Right renal pelvis (tissue), 4 donors: Measurements from ENCODE around the gene CNNM1. TPM values are rescaled to one million over a fixed set of nuclear protein-coding genes. Genes with fewer than 3 reads are reported as not detected.
A peak's percentile ranks its signal among the peaks of the same experiment; 100 is the strongest.

Experiments used
- DNase-seq, 4 donors: peaks; one replicate each; pipeline ENCODE4 v3.0.0-alpha.2; 2013; ENCODE audit warnings: low read depth in 4 of 4, low spot score in 3 of 4, missing footprints in 1 of 4
- polyA plus RNA-seq, 4 donors: library from polyadenylated mRNA; unstranded; fragments of 120-200 nt; gene quantifications; one replicate each; pipeline ENCODE4 v1.2.1, GENCODE V29; 2013; ENCODE audit not compliant: insufficient read length in 4 of 4

Gene CNNM1
- polyA plus RNA-seq, result 1 to 10 TPM; 1.6 to 1.9 (median 1.7) TPM

DNA sequence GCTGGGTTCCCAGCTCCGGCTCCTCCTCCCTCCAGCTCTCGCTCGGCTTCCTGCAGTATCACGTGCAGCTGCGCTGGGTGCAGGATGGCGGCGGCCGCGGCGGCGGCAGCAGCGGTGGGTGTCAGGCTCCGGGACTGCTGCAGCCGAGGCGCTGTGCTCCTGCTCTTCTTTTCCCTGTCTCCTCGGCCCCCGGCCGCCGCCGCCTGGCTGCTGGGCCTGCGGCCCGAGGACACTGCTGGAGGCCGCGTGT, at the start of gene CNNM1:
Gene CNNM1, plus strand, starts transcription at position 53 of the 250 bp plus-strand sequence. Its CDS starts 32 bp downstream, at position 85.
- DNase-seq, result no peak

DNA sequence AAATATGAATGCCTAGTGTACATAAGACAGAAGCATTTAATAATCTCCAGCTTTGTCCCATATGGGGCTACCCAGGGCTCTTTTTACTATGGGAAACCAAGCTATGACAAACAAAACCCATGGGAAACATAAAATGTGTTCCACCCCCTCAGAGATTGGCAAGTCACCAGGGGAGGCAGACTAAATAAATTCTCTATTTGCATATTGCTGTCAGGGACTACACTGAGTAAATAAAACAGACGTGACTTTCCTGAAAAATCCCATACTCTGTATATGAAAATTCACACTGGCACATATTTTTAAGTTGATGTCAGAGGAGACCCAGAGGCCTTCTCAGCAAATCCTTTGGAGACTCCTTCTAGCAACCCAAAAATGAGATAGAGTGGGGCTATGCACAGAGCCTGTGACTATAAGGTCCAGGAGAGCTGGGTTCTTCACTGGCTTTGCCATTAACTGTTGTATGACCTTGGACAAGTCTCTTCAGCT, 49.5 kb upstream of the CNNM1 start:
- DNase-seq, result peak in 3 of 4 donors; percentile 15 to 33 (median 25)

DNA sequence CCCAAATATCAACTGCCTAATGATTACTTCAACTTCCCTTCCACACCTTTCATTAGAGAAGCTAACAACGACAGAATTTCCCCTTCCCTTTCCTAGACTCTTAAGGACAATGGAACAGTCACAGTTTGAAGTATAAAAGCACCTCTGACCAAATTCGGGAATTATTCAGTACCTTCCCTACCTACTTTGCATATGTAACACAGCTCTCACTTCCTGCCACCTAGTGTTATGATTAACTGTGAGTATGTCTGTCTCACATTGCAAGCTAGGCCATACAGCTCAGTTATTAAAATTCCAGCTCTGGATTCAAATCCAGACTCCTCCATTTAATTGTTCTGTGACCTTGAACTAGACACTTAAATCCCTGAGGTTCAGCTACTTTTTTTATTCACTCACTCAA, 48.7 kb upstream of the CNNM1 start:
- DNase-seq, result no peak

DNA sequence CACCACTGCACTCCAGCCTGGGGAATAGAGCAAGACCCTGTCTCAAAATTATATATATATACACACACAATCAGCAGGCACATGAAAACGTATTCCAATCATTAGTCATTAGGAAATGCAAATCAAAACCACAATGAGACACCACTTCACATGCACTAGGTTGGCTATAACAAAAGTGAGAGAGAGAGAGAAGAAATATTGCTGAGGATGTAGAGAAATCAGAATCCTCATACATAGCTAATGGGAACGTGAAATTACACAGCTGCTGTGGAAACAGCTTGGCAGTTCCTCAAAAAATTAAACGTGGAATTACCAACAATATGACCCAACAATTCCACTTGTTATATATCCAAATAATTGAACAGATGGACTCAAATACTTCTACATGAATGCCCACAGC, 43.3 kb upstream of the CNNM1 start:
- no peak for DNase-seq

DNA sequence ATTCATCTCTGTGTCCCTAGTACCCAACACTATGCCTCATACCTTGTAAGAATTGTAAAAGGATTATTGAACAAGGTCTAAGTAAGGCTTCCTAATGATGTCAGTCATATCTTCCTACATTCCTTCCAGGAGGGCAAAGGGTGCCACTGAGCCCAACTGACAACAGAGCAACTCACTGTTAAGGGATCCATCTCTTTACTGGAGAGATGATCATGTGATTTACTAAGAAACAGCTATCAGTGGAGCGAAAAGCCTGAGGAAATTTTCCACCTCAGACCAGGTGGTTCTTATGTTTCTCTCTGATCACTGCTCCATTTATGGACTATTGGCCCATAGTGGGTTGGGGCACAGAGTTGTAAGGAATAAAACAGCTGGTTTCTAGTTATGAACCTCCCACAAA, 38.9 kb upstream of the CNNM1 start:
- DNase-seq, result no peak

DNA sequence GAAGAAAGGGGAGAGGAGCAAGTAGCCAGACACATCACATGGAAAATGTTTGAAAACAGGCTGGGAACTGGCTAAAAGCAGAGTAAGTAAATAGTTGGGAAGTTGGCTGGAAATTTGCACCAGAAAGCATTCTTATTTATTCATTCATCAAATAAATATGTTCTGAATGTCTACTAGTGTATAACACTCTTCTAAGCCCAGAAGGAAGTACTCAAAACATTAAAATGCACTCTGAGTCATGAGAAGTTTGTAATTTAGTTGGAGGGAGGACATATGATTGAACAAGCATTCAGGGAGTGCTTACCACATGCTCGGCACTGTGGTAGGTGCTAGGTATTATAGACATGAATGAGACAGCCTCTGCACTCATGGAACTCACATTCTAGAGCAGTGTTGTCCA, 37.0 kb upstream of the CNNM1 start:
- DNase-seq, result no peak

DNA sequence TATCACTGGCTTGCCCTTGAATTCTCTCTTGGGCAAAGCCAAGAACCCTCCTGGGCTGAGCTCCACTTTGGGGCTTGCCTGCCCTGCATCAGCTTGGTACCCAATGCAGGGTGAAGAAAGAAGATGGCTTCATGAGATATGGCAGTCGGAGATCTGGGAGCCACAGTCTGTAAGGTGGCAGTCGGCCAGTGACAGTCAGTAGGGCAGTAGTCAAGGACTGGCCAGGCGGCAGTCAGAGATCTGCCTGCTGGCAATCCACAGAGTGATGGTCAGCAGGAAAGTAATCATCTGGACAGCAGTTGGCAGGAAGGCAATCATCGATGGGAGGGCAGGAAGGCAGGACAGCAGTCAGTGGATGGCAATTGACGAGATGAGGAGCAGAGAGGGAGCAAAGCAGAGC, 32.6 kb upstream of the CNNM1 start:
- DNase-seq, result no peak

DNA sequence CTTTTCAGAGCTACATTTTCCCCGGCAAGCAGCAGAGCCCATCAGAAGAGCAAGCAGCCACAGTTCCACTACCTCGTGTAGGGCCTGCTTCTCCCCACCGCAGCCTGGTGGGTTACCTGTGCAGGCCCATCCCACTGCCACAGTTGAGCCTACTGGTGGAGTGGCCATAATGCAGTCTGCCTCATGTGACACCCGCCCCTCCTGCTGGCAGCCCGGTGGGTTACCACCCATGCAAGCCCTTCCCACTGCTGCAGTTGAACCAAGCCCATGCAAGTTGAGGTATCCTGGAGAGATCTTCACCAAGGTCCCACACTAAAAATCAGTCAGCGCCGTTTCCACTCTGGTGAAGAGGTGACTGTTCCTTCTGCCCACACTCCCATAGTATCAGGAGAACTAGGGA, 32.1 kb upstream of the CNNM1 start:
- no peak for DNase-seq

DNA sequence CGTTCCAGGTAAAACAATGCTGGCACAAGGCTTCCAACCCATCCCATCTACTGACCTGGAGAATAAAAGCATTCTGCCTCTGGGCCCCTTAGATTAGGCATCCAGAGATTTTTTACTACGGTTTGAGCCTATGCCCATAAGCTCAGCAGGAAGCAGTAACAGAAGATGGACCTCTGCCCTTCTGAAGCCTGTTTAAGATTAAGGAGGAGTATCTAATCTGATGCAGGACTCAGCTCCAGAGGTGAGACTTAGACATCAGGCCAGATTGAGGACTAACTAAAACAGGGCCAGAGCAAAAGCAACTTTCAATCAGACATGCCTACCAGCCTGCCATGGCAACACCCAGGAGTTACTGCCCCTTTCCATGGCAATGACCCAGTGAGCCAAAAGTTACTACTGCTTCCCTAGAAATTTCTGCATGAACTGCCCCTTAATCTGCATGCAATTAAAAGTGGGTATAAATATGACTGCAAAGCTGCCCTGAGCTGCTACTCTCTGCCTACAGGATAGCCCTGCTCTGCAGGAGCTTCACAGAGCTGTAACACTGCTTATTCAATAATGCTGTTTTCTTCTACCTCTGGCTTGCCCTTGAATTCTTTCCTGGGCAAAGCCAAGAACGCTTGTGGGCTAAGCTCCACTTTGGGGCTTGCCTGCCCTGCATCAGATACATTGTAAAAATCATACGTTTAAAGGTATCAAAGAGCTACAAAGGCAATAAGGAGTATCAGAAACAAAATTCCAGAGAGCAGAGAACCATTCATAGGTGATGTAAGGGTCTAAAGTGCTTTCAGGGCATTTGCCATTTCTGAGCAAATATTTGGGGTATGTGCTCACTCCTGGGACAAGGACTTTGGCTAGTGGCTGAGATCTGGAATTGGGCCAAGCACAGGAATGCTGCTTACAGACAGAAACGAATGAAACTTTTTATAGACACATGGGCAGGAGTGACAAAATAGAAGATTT, 25.0 kb upstream of the CNNM1 start:
- DNase-seq, result no peak

DNA sequence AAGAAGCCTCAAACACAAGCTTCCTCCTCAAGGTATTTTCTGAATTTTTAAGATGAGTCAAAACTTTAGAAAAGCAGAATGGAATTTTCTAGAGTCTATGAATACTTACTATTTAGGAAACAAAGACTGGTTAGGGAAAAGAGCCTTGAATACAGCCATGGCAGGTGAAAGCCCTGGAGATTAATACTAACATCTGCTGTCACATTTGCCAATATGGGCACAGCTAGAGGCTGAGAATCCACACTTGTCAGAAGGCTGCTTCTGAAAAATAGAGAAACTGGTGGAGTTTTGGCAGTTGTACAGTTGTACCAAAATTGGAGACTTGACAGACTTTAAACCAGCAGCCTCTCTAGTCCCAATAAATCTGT, 24.3 kb upstream of the CNNM1 start:
- DNase-seq, result no peak

DNA sequence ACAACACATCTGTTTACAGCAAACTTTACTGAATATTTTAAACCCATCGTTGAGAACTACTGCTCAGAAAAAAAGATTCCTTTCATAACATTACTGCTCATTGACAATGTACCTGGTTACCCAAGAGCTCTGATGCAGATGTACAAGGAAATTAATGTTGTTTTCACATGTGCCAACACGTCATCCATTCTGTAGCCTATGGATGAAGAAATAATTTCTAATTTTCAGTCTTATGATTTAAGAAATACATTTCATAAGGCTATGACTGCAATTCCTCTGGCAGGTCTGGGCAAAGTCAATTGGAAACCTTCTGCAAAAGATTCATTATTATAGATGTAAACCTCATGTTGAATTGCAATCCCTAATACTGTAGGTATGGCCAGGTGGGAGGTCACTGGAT, 16.7 kb upstream of the CNNM1 start:
- no peak for DNase-seq

DNA sequence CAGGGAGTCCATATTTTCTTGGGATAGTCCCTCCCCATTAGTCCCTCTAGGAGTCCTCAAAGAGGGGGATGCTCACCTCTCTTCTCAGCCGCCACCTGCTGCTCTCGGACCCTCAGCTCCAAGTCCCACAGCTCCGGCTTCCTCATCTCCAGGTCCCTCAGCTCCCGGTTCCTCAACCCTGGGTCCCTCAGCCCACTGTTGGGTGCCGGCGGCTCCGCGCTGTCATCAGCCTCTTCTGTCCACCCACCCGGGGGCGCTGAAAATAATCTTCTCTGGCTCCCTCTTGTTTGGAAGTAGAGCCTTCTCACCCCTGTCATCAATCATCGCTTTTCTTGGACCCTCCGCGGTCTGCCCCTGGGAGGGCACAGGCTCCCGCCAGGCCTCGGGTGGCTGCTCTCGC, 13.3 kb upstream of the CNNM1 start:
- no peak for DNase-seq

DNA sequence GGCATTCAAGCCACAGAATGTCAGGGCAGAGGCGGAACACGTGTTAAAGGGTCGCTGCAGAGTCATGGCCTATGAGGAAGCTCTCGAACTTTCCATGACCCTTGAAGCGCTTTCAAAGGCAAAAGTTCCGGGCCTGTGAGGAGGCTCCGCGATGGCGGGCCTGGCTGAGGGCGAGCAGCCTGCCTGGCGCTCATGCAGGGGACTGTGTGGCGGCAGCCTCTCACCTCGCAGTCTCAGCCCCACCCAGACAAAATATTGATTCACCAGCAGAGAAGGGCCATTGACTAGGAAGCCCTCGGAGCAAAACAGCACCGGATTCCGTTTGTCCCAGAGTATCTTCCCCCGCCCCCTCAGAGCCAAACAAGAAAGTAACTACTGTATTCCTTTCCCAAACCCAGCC, 12.8 kb upstream of the CNNM1 start:
- no peak for DNase-seq

DNA sequence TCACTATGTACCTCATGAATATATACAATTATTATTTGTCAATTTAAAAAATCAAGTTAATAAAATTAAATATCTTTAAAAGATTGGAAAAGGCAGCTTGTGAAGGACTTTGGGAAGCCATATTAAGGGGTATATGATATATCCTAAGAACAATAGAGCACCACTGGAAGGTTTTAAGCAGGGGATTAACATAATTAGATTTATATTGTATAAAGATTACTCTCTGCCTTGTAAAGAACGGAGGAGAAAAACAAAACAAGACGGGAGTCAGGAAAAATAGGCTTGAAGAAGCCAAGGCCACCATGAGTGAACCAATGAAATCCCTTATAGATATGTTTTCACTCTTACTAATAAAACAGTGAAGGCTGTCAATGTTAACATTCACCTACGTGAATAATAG, 11.1 kb upstream of the CNNM1 start:
- no peak for DNase-seq

DNA sequence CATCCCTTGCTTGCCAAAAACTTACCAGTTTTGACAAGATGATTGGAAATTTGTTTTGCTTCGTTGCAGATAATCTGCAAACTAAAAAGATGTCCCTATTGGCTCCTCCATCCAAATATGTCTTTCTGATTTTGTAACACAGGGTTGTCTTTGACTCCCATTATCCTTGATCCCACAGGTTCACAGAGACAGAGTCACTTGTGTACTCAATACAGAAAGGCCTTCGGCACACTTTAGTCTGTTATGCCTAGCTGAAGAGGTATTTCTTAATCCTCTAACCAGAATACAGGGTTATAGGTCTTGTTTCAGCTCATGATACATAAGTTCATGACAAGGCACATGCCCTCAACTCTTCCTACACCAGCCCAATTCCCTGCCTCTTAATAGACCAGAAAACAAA, 10.7 kb upstream of the CNNM1 start:
- DNase-seq, result no peak

DNA sequence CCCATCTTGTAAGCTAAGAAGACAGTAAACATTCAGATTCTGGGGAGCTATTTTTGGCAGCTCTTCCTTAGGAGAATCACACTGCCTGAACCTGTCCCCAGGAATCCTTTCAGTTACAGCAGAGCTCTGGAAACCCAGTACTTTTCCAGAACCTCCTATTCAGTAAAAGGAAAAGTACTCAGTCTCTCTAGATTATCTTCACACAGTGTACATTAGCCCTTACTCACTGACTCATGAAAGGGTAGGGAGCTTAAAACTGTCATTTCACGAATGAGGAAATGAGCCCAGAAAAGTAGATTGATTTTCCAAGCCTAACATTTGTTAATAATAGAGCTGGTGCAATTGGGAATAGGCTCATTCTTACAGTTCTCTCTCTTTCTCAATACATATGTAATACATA, 3.9 kb upstream of the CNNM1 start:
- no peak for DNase-seq

DNA sequence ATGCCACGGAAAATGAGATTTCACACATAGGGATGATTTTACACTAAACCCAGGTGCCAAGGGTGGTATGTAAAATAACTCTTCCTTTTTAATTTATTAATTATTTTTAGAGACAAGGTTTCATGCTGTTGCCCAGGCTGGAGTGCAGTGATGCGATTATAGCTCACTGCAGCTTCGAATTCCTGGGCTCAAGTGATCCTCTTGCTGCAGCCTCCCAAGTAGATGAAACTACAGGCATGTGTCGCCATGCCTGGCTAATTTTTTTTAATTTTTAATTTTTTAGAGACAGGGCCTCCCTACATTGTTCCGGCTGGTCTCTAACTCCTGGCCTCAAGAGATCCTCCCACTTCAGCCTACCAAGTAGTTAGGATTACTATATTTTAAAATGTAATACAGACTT, 2.3 kb upstream of the CNNM1 start:
- no peak for DNase-seq

DNA sequence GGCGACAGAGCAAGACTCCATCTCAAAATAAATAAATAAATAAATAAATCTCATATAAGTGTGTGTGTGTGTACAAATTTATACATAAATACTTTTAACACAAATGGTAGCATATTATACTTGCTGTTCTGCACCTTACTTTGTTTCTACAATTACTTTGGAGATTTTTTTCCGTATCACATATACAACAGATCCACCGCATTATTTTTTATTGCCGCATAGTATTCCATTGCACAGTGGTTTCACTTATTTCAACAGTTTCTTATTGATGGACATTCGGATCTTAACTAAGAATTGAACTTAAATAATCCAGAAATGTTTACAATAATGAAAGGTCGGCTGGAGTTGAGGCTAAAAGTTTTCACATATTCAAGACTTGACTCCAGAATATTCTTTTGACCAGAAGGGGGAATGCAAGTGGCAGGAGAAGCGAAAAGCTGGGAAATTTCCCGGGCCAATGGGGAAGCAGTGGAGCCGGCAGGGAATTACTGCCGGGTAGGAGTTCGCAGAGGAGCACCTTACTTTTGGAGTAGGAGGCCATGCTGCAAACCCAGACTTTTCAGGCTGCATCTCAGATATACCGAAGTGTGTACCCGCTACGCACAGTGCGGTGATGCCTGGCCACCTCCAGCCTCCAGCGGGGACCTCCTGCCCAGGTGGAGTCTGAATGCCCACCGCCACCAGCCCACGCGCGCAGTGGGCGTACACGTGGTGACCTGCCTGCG, 415 bp upstream of the CNNM1 start:
- no peak for DNase-seq

DNA sequence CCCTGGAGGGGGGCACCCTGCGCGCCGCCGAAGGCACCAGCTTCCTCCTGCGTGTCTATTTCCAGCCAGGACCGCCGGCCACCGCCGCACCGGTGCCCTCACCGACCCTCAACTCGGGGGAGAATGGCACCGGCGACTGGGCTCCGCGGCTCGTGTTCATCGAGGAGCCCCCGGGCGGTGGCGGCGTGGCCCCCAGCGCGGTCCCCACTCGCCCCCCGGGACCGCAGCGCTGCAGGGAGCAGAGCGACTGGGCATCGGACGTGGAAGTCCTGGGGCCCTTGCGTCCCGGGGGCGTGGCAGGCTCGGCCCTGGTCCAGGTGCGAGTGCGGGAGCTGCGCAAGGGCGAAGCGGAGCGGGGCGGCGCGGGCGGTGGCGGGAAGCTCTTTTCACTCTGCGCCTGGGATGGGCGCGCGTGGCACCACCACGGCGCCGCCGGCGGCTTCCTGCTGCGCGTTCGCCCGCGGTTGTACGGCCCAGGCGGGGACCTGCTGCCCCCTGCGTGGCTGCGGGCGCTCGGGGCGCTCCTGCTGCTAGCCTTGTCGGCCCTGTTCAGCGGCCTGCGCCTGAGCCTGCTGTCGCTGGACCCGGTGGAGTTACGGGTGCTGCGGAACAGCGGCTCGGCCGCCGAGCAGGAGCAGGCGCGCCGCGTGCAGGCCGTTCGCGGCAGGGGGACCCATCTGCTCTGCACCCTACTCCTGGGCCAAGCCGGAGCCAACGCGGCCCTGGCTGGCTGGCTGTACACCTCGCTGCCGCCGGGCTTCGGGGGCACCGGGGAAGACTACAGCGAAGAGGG, 594 bp downstream of the CNNM1 start:
- no peak for DNase-seq

DNA sequence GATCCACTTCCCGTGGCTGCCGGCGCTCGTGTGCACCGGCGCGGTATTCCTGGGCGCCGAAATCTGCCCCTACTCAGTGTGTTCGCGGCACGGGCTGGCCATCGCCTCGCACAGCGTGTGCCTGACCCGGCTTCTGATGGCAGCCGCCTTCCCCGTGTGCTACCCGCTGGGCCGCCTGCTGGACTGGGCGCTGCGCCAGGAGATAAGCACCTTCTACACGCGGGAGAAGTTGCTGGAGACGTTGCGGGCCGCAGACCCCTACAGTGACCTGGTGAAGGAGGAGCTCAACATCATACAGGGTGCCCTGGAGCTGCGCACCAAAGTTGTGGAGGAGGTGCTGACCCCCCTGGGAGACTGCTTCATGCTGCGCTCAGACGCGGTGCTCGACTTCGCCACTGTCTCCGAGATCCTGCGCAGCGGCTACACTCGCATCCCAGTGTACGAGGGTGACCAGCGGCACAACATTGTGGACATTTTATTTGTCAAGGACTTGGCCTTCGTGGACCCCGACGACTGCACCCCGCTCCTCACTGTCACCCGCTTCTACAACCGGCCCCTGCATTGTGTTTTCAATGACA, 1.3 kb downstream of the CNNM1 start:
- DNase-seq, result no peak
